Left lobe of liver (tissue), 2 donors: ENCODE measurements around the gene DEFB119. TPM values are rescaled to one million over a fixed set of nuclear protein-coding genes. Genes with fewer than 3 reads are reported as not detected.
"Not testable (repeated sequence)": the region's sequence is repeated elsewhere in the genome, so short reads cannot be mapped to it uniquely, and the experiment has no call there.

Source experiments
- ATAC-seq: fragments of 200-7000 bp; cut with Tn5 transposase; one replicate; pipeline ENCODE4 v1.9.1; 2020; ENCODE audit warnings: mild to moderate bottlenecking, moderate library complexity
- DNase-seq: peaks from one replicate; pipeline ENCODE4 v3.0.0-alpha.2; 2020; ENCODE audit warnings: low spot score
- total RNA-seq: library from RNA; stranded (reverse); gene quantifications from one replicate; pipeline ENCODE4 v1.2.1, GENCODE V29; 2021
- donor health status: DM: no; HTN: no; CAD: no; lungs with moderate emphysema.
- donor health status: DM: no; HTN: yes; CAD: no.

The DEFB119 gene
- not detected for total RNA-seq

DNA sequence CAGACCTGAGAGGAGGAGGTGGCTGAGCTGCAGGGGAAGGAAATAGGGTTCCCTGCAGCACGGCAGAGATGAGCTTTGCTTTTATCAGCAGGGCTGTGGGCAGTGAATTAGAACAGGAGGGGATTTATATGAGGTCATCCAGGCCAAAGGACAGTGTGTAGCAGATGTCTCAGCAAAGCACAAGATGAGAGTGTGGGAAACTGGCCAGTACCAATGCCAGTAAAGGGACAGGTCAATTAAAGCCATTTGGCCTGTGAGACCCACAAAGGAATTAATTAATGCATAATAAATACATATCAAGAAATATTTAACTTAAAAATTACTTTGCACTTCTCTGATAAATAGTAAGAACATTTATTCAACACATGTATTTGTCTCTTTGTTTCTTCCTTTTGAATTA lies at the start of gene DEFB119:
DEFB119 (minus strand) TSS at position 101 of the 400 bp plus-strand sequence. CDS start 107 bp downstream, outside the sequence.
- ATAC-seq (no peak), DNase-seq (no peak)

- DNase-seq = no peak
- ATAC-seq = no peak
Measured at GRCh38 chr20:31430568-31431115, 40.3 kb upstream of the DEFB119 start.

DNA sequence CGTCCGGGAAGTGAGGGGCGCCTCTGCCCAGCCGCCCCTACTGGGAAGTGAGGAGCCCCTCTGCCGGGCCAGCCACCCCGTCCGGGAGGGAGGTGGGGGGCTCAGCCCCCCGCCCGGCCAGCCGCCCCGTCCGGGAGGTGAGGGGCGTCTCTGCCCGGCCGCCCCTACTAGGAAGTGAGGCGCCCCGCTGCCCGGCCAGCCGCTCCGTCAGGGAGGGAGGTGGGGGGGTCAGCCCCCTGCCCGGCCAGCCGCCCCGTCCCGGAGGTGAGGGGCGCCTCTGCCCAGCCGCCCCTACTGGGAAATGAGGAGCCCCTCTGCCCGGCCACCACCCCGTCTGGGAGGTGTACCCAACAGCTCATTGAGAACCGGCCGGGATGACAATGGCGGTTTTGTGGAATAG lies 37.2 kb upstream of the DEFB119 start:
- not testable (repeated sequence) for ATAC-seq, DNase-seq

DNA sequence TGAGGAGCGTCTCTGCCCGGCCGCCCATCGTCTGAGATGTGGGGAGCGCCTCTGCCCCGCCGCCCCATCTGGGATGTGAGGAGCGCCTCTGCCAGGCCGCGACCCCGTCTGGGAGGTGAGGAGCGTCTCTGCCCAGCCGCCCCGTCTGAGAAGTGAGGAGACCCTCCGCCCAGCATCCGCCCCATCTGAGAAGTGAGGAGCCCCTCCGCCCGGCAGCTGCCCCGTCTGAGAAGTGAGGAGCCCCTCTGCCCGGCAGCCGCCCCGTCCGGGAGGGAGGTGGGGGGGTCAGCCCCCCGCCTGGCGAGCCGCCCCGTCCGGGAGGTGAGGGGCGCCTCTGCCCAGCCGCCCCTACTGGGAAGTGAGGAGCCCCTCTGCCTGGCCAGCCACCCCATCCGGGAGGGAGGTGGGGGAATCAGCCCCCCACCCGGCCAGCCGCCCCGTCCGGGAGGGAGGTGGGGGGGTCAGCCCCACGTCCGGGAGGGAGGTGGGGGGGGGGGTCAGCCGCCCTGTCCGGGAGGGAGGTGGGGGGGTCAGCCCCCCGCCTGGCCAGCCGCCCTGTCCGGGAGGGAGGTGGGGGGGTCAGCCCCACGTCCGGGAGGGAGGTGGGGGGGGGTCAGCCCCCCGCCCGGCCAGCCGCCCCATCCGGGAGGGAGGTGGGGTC lies 36.6 kb upstream of the DEFB119 start:
- not testable (repeated sequence) for DNase-seq

GRCh38 chr20:31425797-31426196 lies 35.4 kb upstream of the DEFB119 start:
- ATAC-seq = no peak
- DNase-seq = no peak

More for the DNA sequence above, 36.6 kb upstream of the DEFB119 start:
- not testable (repeated sequence) for ATAC-seq

- DNase-seq = no peak
- no peak for ATAC-seq
Measured at GRCh38 chr20:31418307-31418706, 27.9 kb upstream of the DEFB119 start.

DNA sequence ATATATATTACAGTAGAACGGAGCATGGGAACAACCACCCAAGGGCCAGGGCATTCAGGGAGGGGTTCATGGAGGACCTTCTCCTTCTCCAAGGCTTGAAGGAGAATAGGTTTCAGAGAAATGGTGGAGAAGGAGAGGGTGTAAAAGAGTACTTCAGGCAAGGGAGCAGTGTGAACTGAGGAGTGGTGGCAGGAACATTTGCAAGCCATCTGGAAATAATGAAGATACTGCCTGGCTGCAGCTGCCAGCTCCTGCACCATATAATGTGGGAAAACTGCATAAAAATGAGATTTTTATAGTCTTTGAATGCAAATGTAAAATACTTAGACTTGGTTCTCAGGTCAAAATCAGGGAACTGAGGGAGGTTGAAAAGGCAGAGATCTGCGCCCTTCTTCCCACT lies 25.3 kb upstream of the DEFB119 start:
- ATAC-seq (no peak), DNase-seq (no peak)

GRCh38 chr20:31414381-31414780 lies 24.0 kb upstream of the DEFB119 start:
- DNase-seq = no peak
- no peak for ATAC-seq

- DNase-seq (no peak), ATAC-seq (no peak)
Measured at GRCh38 chr20:31410011-31410410, 19.6 kb upstream of the DEFB119 start.

- ATAC-seq (no peak), DNase-seq (no peak)
Measured at GRCh38 chr20:31406115-31406514, 15.7 kb upstream of the DEFB119 start, which contains the start of gene DEFB121. TSS of gene DEFB121 (minus strand) at chr20:31406215. CDS start at chr20:31406152, 63 bp downstream.

- DNase-seq (no peak), ATAC-seq (no peak)
Measured at GRCh38 chr20:31403886-31404285, 13.5 kb upstream of the DEFB119 start.

- ATAC-seq (no peak), DNase-seq (no peak)
Measured at GRCh38 chr20:31394900-31395299, 4.5 kb upstream of the DEFB119 start.

GRCh38 chr20:31392836-31393235 lies 2.4 kb upstream of the DEFB119 start:
- no peak for ATAC-seq

GRCh38 chr20:31374346-31374745 lies 16.0 kb downstream of the DEFB119 start:
- DNase-seq (no peak), ATAC-seq (no peak)

More at GRCh38 chr20:31392836-31393235, 2.4 kb upstream of the DEFB119 start:
- no peak for DNase-seq

GRCh38 chr20:31368301-31368700 lies 22.1 kb downstream of the DEFB119 start, which contains the start of gene DEFB118:
TSS of gene DEFB118 (plus strand) at chr20:31368601. CDS start at chr20:31368651, 50 bp downstream.
- ATAC-seq (no peak), DNase-seq (no peak)

DNA sequence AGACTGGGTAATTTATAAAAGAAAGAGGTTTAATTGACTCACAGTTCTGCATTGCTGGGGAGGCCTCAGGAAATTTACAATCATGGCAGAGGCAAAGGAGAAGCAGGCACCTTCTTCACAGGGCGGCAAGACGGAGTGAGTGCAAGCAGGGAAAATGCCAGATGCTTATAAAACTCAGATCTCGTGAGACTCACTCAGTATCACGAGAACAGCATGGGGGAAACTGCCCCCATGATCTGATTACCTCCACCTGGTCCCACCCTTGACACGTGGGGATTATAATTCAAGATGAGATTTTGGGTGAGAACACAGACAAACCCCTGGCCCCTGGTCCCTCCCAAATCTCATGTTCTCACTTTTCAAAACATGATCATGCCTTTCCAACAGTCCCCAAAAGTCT lies 26.1 kb downstream of the DEFB119 start:
- ATAC-seq, DNase-seq: not testable (repeated sequence)

DNA sequence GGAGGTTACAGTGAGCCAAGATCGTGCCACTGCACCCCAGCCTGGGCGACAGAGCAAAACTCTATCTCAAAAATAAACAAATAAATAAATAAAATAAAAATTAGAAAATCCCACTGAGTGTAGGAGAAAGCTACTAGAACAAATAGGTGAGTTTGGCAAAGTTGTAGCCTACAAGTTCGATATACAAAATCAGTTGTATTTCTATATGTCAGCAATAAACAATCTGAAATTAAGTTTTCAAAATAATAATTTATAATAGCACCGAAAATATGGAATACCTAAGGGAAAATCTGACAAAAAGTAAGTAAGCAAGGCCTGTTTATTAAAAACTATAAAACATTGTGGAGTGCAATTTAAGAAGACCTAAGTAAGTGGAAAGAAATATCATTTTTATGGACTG lies 27.1 kb downstream of the DEFB119 start:
- ATAC-seq (no peak), DNase-seq (no peak)

- ATAC-seq (no peak), DNase-seq (no peak)
Measured at GRCh38 chr20:31355981-31356380, 34.4 kb downstream of the DEFB119 start.

DNA sequence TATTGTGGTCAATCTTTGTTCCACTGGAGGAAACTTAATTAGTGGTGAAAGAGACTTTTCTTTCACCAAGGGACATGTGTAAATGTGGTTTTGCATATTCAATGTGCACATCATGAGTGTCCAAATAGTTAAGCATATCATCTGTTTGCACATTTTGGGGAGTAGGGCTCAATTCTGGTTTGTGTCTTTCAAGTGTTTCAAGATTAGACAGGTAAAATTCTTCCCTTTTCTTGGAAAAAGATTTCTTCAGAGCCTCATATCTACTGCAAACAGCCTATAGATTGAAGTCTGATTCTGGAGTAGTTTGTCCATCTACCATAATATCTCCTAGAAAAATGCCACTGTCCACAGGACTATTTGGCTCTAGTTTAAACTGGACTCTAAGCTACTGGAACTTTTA lies 48.9 kb downstream of the DEFB119 start:
- no peak for ATAC-seq

GRCh38 chr20:31330893-31331292 lies 59.5 kb downstream of the DEFB119 start:
- DNase-seq (no peak), ATAC-seq (no peak)

More for the DNA sequence above, 48.9 kb downstream of the DEFB119 start:
- DNase-seq = no peak
